GM10266 (cell line): ENCODE measurements around the gene CHCHD3.

Experiments
- DNase-seq: peaks from one replicate; pipeline ENCODE4 v3.0.0; 2012; ENCODE audit errors: extremely low spot score
- TF ChIP-seq, protein P1 (sequence below): IDR thresholded peaks from 2 replicates; pipeline ENCODE4 v1.5.1; 2012; ENCODE audit warnings: mild to moderate bottlenecking, low read depth; ENCODE audit not compliant: control insufficient read depth, insufficient read depth; ENCODE audit errors: missing control alignments

Gene CHCHD3

DNA sequence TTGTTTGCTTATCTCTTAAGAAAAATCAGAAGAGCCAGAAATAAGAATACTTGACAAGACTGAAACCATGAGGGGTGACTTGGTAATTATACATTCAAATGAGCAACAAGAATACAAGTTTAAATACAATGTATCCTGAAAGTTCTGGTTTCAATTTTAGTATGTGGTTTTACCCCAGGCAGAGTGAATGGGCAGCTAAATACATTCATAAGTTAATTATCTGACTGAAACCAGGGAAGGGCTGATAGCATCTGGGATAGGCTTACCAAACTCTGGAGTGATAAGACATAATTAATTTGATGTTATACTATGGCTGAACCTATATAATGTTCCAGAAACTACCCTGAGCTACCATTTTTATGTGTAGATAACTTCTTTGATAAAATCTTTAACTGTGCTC, 253.4 kb downstream of the CHCHD3 start:
- TF ChIP-seq, protein P1, sequence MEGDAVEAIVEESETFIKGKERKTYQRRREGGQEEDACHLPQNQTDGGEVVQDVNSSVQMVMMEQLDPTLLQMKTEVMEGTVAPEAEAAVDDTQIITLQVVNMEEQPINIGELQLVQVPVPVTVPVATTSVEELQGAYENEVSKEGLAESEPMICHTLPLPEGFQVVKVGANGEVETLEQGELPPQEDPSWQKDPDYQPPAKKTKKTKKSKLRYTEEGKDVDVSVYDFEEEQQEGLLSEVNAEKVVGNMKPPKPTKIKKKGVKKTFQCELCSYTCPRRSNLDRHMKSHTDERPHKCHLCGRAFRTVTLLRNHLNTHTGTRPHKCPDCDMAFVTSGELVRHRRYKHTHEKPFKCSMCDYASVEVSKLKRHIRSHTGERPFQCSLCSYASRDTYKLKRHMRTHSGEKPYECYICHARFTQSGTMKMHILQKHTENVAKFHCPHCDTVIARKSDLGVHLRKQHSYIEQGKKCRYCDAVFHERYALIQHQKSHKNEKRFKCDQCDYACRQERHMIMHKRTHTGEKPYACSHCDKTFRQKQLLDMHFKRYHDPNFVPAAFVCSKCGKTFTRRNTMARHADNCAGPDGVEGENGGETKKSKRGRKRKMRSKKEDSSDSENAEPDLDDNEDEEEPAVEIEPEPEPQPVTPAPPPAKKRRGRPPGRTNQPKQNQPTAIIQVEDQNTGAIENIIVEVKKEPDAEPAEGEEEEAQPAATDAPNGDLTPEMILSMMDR: no peak
- DNase-seq: no peak

DNA sequence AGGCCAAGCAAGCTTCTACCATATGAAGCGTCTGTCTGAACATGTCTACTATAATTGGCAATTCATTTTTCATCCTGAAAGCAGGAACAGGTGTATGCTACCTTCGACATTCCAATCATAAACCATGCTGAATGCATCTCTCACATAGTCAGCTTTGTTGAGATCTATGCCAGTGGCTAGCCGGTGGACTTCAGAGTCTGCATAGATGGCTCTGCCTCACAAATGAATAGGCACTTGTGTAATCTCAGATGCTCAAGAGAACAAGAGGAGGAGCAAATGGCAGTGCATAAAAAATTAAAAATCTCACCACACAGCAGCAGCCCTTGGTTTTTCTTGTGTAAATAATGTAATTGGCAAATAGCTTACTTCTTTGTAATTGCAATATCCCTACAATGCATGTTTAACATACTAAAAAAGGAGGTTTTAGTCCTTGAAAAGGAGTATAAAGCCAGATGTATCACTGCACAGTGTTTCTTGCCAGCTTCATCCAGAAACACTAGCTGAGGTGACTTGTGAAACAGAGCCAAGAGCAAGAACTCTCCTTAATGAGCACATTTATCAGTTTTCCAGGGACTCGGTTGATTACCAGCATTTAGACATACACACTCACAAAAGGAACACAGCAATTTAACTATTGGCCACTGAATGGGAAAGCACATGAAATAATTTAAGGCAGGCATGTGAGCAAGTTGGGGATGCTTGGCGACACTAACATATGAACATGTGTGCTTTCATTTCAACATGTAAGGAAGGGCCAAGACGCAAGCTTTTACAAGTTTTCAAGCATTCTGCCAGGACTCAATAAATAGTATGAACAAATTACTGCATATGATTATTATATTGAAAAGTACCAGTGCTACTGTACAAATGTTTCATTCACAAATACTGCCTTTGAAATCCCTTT, 255.7 kb downstream of the CHCHD3 start:
- no peak for DNase-seq
- TF ChIP-seq, protein P1: no peak

DNA sequence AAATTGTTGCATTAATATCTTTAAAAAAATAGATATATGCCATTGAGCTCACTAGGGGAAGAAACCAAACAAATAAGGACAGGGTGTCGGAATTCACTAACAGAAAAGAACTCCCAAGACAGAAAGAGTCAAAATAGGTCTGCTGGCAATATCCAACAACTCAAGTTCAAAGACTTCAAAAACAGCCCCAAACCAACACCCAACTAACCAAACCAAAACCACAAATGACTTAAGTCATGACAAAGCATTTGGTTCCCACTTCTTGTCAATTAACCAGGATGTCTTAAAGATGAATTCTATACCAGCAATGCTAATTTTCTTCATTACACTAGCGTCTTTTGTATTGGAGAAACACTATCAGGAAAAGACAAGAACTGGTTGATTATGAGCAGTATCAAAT, 256.7 kb downstream of the CHCHD3 start:
- TF ChIP-seq, protein P1: no peak
- DNase-seq: no peak

DNA sequence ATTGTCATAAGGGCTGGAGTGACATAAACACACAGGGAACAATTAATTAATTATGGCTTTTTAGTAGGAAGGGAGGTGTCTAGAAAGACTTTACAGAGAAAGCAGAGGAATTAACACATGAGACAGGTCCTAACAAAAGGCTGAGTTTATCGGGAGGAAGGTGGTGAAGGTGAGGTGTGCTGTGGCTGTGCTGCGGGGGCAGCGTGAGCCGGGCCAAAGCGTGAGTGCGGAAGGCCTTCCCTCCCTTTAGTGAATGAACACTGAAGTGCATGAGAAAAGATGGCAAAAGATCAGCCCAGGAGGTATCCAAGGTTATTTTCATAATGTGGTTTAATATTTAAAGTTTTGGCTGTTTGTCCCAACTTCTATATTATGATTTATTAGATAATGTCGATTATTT, 262.2 kb downstream of the CHCHD3 start:
- TF ChIP-seq, protein P1: no peak
- no peak for DNase-seq

DNA sequence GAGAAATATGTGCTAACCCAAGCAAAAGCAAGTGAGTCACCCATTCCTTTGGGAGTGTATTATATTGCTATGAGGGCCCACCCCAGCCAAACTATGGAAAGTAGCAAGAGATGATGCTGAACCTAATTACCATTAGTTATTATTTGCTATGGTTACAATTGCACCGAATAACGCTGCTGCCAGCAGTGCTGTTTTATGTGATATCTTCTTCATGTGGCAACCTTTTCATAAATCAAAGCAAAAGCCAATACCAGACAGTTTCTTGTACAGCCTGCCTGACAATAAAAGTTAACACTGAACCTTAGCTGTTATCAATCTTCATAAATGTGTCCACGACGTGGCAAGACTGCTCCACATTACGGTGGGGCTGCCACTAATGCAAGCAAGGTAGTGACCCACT, 263.9 kb downstream of the CHCHD3 start:
- TF ChIP-seq, protein P1: no peak
- no peak for DNase-seq

DNA sequence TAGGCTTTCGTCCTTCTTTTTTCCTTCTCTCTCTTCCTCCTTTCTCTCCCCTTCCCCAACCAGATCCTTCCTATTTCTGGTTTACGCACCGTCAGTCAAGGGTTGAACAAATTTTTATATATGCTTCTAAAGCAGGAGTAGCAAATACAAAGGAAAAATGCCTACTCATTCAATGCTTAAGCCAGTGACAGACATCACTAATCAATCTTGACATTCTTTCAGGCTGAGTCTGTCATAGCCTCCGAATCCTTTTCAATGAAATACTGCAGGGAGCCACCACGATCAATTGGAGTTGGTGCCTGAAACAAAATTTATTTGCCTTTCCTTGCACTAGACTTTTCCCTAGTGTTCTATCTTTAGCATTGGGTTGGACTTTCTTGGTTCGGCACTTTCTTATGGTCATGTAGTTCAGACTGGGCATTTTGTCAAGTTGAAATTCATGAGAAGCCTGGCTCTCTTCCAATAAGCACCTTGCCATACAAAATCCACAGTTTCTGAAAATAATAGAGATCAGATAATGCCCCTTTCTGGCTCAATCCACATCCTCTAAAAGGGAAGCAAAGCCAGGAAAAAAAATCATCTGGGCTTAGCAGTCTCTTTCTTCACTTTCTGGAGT, 266.1 kb downstream of the CHCHD3 start:
- no peak for DNase-seq
- TF ChIP-seq, protein P1: no peak

DNA sequence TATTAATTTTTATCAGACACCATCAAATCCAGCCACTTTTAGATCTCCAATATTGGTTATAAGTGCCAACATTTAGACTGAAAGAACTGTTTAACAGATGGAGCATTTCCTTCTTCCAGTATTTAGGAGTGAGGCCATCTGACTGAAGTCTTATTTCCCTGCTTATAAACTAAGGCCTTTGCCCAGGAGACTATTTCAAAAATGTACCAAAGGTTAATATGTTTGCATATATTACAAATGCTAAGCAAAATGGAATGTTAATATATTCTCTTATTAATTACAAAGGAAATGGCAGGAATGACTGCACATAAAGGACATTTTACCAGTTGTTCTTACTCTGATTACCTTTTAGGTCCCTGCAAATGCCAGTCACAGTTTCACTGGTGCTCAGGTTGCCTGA, 266.8 kb downstream of the CHCHD3 start:
- no peak for DNase-seq
- TF ChIP-seq, protein P1: no peak
